Measurements from ENCODE around the gene SLC1A4.
A peak's percentile ranks its signal among the peaks of the same experiment; 100 is the strongest.
"Not testable (repeated sequence)": the region's sequence is repeated elsewhere in the genome, so short reads cannot be mapped to it uniquely, and the experiment has no call there.

Gene SLC1A4

DNA sequence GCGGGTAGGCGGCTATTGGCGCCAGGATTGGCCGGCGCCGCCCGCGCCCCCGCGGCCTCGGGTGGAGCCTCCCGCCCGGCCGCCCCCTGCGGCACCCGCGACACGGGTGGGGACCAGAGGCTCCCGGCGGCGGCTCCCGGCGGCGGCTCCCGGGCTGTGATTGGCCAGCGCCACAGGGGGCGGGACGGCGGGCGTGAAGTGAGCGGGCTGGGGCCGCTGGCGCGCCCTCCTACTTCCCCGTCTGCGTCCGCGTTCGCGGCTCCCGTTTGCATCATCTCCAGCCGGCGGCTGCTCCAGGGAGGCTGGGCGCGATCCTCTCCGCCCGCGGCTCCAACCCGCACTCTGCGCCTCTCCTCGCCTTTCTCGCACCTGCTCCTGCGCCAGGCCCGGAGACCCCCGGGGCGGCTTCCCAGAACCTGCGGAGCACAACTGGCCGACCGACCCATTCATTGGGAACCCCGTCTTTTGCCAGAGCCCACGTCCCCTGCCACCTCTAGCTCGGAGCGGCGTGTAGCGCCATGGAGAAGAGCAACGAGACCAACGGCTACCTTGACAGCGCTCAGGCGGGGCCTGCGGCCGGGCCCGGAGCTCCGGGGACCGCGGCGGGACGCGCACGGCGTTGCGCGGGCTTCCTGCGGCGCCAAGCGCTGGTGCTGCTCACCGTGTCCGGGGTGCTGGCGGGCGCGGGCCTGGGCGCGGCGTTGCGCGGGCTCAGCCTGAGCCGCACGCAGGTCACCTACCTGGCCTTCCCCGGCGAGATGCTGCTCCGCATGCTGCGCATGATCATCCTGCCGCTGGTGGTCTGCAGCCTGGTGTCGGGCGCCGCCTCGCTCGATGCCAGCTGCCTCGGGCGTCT is at the start of gene SLC1A4:
SLC1A4 (plus strand) TSS at position 274 of the 856 bp plus-strand sequence; CDS start at position 519, 245 bp downstream.
- peak; percentile 89 for DNase-seq

- DNase-seq: no peak
Observed at GRCh38 chr2:64941143-64941542, 48.1 kb upstream of the SLC1A4 start.

DNA sequence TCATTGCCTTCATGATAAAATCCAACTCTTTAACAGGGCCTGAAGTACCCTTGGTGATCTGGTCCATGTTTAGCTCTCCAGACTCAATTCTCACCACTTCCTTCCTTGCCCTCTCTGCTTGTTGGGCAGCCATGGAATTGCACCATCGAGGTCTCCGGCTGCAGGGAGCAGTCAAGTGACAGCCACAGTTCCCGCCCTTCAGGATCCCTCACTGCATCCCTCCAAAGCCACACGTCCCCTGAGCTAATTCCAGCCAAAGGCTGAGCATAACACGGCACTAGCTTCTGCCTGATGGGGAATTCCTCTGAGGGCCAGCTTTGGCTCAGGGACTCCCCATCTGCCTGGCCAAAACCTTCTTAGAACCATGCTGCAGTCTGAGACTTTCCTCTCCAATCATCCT is 47.4 kb upstream of the SLC1A4 start:
- DNase-seq: no peak

DNA sequence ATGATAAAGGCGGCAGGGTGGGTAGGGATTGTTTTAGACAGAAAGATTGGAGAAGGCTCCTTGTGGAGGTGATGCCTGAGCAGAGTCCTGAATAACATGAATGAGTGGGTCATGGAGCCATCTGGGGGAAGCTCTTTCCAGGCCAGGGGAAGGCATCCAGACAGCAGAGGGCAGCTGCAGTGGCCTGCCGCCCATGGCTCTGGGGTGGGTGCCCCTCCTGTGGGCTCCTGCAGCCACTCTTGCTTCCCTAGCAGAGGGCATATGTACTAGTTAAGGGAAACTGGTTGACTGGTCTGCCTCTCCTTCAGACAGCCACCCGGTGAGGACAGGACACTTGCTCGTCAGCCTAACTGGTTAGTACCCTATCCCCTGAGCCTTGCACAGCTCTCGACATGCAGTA is 46.5 kb upstream of the SLC1A4 start:
- DNase-seq: no peak

GRCh38 chr2:64943387-64944150 is 45.6 kb upstream of the SLC1A4 start:
- DNase-seq: no peak

DNA sequence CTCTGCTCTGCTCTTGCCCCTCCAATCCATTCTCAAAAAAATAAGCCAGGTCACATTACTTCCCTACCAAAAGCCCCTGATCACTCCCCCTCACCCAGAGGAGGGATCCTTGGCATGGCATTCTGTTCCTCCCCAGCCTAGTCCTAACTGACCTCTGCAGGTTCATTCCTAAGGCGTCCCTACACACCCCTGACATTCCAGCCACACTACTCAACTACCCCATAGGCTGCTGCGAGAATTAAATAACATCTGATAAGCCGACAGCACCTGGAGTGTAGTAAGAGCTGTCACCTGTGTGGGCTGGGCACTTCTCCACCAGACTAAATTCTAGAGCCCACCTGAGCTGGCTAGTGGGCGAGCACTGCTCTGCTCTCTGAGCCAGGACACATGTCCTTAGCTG is 44.7 kb upstream of the SLC1A4 start:
- no peak for DNase-seq

DNA sequence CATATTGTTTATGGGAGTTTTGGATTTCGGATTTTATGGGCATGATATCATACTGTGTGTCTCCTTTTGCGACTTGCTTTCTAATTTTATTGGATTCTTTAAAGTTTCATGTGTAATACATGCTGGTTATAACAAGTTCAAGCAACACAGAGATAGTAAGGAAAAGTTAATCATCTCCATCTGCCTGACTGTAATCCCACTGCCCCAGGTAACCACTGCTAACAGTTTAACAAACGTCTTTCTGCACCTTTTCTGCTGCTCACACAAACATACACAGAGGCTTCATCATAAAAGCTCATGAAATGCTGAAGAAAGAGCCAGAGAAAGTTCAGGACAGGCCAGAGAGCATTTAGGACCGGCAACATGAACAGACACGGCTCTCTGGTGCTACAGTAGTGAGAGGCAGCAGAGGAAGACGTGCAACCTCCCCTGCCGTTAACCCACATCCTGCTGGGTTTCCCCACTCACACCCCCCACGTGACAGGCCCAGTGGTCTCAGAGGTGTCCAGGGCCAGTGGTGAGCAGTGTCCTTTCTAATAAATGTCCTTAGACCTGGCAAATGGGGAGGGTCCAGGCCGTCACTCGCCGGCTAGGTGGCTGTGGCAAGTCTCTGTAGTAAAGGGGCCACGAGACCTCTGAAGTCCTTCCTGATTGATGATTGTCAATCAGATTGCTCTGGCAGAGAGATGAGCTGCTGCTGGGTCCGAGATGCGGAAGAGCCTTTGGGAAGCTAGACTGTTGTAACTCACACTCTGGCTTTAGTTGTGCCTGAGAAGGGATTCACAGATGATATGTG is 43.0 kb upstream of the SLC1A4 start:
- DNase-seq: no peak

GRCh38 chr2:64946769-64947247 is 42.4 kb upstream of the SLC1A4 start:
- no peak for DNase-seq

GRCh38 chr2:64947885-64948284 is 41.3 kb upstream of the SLC1A4 start:
- DNase-seq: no peak

- DNase-seq: no peak
Observed at GRCh38 chr2:64950226-64951160, 38.7 kb upstream of the SLC1A4 start.

GRCh38 chr2:64951306-64951953 is 37.8 kb upstream of the SLC1A4 start:
- no peak for DNase-seq

DNA sequence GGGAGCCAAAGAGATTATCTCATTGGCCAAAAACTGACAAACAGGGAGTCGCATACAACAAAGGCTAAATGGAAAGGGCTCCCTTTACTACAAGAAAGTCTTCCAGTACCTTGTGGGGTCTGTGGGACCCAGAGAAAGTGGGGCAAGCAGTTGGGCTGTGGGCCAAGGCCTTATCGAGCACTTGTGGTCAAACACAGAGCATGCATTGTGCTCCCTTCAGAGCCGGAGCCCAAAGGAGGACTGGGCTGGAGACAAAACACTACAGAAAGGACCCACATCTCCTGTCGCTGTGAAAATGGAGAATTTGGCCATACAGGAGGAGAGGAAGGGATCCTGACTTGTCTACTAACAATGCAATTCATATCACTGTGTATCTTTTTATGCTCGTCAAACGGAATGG is 37.1 kb upstream of the SLC1A4 start:
- DNase-seq: no peak

- DNase-seq: no peak
Observed at GRCh38 chr2:64952511-64953482, 36.4 kb upstream of the SLC1A4 start.

GRCh38 chr2:64955467-64955866 is 33.7 kb upstream of the SLC1A4 start:
- DNase-seq: no peak

DNA sequence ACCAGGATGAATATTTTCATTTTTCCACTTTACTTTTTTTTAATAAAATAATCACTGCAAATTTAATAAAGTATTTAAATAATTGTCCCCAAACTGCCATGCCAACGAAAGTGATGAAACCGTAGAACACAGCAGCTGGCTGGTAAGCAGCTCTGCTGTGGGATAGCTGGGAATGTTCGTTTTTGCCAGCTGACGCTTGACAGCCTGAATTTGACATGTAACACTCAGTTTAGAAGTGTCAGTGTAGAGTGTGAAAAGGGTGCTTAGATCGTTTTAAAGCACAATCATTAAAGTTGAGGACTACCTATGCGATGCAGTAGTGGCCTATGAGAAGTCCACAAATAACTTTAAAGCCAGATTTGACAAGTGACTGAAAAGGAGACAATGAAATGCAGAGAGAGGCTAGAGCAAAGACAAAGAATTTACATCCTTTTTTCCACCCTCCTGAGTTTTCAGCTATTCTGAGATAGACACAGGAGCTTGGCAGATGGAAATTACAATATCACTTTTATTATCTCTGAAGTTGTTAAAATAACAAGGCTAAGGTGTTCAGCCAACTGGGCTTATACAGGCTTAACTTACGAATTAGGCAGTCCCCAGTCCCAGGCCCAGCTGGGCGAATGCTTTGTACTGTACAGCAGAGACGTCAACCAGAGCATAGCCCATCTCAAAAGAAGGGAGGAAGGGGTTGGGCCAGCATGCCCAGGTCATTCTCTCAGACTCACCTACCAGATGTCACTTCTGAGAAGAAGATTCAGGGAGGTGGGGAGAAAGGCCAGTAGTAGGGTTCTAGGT is 31.9 kb upstream of the SLC1A4 start:
- DNase-seq: no peak

DNA sequence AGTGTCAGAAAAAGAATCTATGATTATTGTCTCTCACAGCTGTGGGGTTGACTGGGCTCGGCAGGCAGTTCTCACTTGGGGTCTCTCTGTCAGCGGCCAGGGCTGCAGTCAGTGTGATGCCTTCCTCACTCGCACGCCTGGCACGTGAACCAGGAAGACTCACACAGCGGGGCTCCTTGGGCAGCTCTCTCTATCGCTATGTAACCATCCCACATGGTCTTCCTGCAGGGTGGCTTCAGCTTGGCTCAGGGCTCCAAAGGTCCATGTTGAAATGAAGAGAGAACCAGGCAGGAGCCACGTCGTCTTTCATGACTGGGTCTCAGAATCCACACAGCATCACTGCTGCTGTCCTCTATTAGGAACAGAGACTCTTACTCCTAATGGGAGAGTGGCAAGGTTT is 30.6 kb upstream of the SLC1A4 start:
- DNase-seq: no peak

- DNase-seq: no peak
Observed at GRCh38 chr2:64960819-64961218, 28.4 kb upstream of the SLC1A4 start.

DNA sequence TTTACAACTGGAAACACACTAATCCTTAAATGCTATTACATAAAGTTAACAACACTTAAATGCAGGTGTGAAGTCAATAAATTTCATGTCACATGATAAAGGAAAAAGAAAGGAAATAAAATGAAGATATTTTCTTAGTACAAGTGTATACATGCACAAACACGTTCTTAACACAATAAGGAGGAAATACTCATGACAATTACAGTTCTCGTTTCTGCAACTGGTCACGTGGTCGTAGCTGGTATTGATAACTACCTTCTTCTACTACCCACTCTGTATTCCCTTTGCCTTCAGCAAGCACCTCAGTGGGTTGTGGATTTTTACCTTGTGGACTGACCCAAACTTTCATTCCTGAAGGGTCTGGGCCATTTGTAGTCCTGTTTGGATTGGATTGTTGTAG is 26.1 kb upstream of the SLC1A4 start:
- not testable (repeated sequence) for DNase-seq

GRCh38 chr2:64963719-64964118 is 25.5 kb upstream of the SLC1A4 start:
- DNase-seq: no peak
